ENCODE results near the gene RBMS1.

- TF ChIP-seq CTCF (IDR thresholded peaks at IDR 0.05), result no peak
- TF ChIP-seq POLR2A (IDR thresholded peaks at IDR 0.05), result no peak
These were observed 224.2 kb downstream of the RBMS1 start for GRCh38 chr2:160269365-160269764.

Data from lower leg skin (tissue), 3 donors.